Smooth muscle cell (in vitro differentiated cells): Measurements from ENCODE around the gene BMP5. TPM values are rescaled to one million over a fixed set of nuclear protein-coding genes. Genes with fewer than 3 reads are reported as not detected.

ENCODE experiments used
- DNase-seq: peaks from one replicate; lab custom pipeline; 2025; ENCODE audit not compliant: unreplicated experiment; lab: John Stamatoyannopoulos, UW
- H2AFZ ChIP-seq: fragments of 200-600 bp; sonication (generic); 2 replicates; pipeline ENCODE4 v1.6.0; 2016; ENCODE audit warnings: antibody characterized with exemption, low read depth, mild to moderate bottlenecking
- H3F3A ChIP-seq: fragments of 200-600 bp; sonication (generic); 2 replicates; pipeline ENCODE4 v1.6.0; 2017; ENCODE audit warnings: antibody characterized with exemption, low read depth
- H3K27ac ChIP-seq: fragments of 200-600 bp; sonication (generic); 2 replicates; pipeline ENCODE4 v1.5.1; 2016; ENCODE audit warnings: low read depth, mild to moderate bottlenecking
- H3K27me3 ChIP-seq: fragments of 200-600 bp; sonication (generic); 2 replicates; pipeline ENCODE4 v1.6.1; 2016; ENCODE audit warnings: low read depth, mild to moderate bottlenecking
- H3K36me3 ChIP-seq: fragments of 200-600 bp; sonication (generic); 2 replicates; pipeline ENCODE4 v1.5.1; 2016; ENCODE audit warnings: low read depth
- H3K4me1 ChIP-seq: fragments of 200-600 bp; sonication (generic); 2 replicates; pipeline ENCODE4 v1.5.1; 2016; ENCODE audit warnings: low read depth
- H3K4me2 ChIP-seq: fragments of 200-600 bp; sonication (generic); 2 replicates; pipeline ENCODE4 v1.6.0; 2016; ENCODE audit warnings: mild to moderate bottlenecking
- H3K4me3 ChIP-seq: fragments of 200-600 bp; sonication (generic); 2 replicates; pipeline ENCODE4 v1.5.1; 2016; ENCODE audit warnings: mild to moderate bottlenecking
- H3K79me2 ChIP-seq: fragments of 200-600 bp; sonication (generic); 2 replicates; pipeline ENCODE4 v1.6.0; 2016; ENCODE audit warnings: low read depth, mild to moderate bottlenecking
- H3K9ac ChIP-seq: fragments of 200-600 bp; sonication (generic); 2 replicates; pipeline ENCODE4 v1.6.0; 2016; ENCODE audit warnings: low read depth
- H3K9me3 ChIP-seq: fragments of 200-600 bp; sonication (generic); replicated peaks from 2 replicates; pipeline ENCODE4 v1.5.1; 2016; ENCODE audit warnings: low read depth
- H4K20me1 ChIP-seq: fragments of 200-600 bp; sonication (generic); 2 replicates; pipeline ENCODE4 v1.6.0; 2016; ENCODE audit warnings: low read depth
- WGBS: methylation state at CpG from one replicate; pipeline ENCODE4 v1.1.7; 2016; ENCODE audit warnings: low lambda C conversion rate; 5-methylcytosine and 5-hydroxymethylcytosine counted together
- polyA plus RNA-seq: library from polyadenylated mRNA; unstranded; fragments of >200 nt; fragmentation: Nextera tagmentation; extraction: Ambion mirVana; gene quantifications from 2 replicates; pipeline ENCODE4 v1.2.1, GENCODE V29; 2016
- total RNA-seq: library from RNA; depleted of rRNA; stranded (reverse); fragments of >200 nt; gene quantifications from 2 replicates; pipeline ENCODE4 v1.2.3, GENCODE V29; 2014
- TF ChIP-seq, protein P1 (sequence below): fragments of 200-600 bp; sonication (generic); IDR thresholded peaks from 2 replicates; pipeline ENCODE4 v1.5.1; 2017; ENCODE audit warnings: borderline replicate concordance, mild to moderate bottlenecking, antibody characterized with exemption; ENCODE audit not compliant: insufficient read depth, poor library complexity, severe bottlenecking

The BMP5 gene
- total and polyA plus RNA-seq, 2 experiments from 2014 or later = 0.07 to 3.5 TPM

DNA sequence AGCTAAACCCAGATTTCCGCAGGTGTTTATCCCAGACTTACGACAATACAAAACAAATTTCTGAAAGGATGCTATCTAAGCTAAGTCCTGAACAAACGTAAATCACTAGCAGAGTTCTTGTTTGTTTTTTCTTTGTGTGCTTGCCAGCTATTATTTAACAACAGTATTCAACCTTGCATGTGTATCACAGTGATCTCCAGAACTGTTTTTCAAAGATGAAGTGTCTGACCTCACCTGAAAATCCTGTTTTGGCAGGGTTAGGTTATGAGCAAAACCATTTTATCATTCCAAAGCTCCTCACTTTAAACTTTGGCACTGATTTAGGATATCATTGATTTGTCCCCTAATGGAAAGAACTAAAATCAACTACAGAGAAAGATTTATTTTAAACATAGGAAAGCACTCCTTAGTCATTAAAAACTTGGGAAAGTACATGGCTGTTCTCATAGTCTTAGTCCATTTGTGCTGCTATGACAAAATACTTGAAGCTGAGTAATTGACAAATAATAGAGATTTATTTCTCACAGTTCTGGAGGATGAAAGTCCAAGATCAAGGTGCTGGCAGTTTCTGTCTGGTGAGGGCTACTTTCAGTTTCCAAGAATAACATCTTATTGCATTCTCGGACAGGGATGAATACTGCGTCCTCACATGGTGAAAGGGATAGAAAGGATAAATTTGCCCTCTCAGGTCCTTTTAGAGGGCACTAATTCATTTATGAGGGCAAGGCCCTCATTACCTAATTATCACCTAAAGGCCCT, 20.8 kb upstream of the BMP5 start:
- Histone ChIP-seq H3K9me3 (no peaks in the 10 kb centered on the region), H3K9ac (no peak overlapping the region), H3K4me2 (no peak overlapping the region), H2AFZ (no peak overlapping the region), H3K27me3 (no peaks in the 10 kb centered on the region), H3K79me2 (no peaks in the 10 kb centered on the region), H3K4me3 (no peak overlapping the region), H3K27ac (no peak overlapping the region), H3K36me3 (no peaks in the 10 kb centered on the region), H4K20me1 (no peaks in the 10 kb centered on the region), H3F3A (no peaks in the 10 kb centered on the region), H3K4me1 (no peaks in the 10 kb centered on the region)
- 69% methylated on average over 5 of the region's 5 CpGs for WGBS
- DNase-seq = no peak
- TF ChIP-seq, protein P1, sequence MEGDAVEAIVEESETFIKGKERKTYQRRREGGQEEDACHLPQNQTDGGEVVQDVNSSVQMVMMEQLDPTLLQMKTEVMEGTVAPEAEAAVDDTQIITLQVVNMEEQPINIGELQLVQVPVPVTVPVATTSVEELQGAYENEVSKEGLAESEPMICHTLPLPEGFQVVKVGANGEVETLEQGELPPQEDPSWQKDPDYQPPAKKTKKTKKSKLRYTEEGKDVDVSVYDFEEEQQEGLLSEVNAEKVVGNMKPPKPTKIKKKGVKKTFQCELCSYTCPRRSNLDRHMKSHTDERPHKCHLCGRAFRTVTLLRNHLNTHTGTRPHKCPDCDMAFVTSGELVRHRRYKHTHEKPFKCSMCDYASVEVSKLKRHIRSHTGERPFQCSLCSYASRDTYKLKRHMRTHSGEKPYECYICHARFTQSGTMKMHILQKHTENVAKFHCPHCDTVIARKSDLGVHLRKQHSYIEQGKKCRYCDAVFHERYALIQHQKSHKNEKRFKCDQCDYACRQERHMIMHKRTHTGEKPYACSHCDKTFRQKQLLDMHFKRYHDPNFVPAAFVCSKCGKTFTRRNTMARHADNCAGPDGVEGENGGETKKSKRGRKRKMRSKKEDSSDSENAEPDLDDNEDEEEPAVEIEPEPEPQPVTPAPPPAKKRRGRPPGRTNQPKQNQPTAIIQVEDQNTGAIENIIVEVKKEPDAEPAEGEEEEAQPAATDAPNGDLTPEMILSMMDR = no peak

DNA sequence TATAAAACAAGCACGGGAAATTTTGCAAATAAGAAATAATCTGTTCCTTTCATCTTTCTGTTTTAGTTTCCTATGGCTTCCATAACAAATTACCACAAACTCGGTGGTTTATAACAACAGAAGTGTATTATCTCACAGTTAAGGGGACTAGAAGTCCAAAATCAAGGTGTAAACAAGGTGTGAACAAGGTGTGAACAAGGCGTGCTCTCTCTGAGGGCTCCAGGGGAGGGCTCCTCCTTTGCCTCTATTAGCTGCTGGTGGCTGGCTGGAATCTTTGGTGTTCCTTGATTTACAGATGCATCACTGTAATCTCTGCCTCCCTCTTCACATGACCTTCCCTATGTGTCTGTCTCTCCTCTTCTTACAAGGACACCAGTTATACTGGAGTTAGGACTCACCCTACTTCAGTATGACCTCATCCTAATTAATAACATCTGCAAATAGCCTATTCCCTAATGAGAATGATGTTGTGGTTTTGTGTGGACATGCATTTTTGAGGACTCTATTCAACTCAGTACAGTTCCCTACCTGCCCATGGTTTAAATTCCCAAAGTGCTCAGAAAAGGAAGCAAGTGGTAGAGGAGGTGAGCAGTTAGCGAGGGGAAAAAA, 17.5 kb upstream of the BMP5 start:
- Histone ChIP-seq H3K79me2 (no peaks in the 10 kb centered on the region), H4K20me1 (no peaks in the 10 kb centered on the region), H3K27ac (no peak overlapping the region), H3K27me3 (no peaks in the 10 kb centered on the region), H3K9me3 (no peaks in the 10 kb centered on the region), H3F3A (no peaks in the 10 kb centered on the region), H2AFZ (no peak overlapping the region), H3K4me3 (no peak overlapping the region), H3K36me3 (no peaks in the 10 kb centered on the region), H3K4me1 (no peaks in the 10 kb centered on the region), H3K4me2 (no peak overlapping the region), H3K9ac (no peak overlapping the region)
- TF ChIP-seq, protein P1 = no peak
- no peak for DNase-seq
- 80% methylated on average over 4 of the region's 4 CpGs for WGBS

DNA sequence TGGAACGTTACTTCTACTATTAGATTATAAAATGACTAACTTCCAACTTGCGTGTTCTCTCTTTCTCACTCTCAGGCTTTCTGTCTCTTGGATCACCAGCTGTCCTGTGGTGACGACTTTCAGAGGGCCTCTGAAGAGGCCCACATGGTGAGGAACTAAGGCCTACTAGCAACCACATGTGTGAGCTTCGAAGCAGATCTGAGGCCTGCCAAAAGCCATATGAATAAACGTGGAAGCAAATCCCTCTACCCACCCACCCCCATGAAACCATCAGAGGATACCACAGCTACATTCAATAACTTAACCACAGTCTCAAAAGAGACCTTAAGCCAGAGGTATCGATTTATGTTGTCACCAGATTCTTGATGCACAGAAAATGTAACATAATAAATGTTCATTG, 13.5 kb upstream of the BMP5 start:
- TF ChIP-seq, protein P1 = no peak
- WGBS = 48% methylated on average over 6 of the region's 6 CpGs

More for the DNA sequence above, 13.5 kb upstream of the BMP5 start:
- Histone ChIP-seq H3K9ac (no peak overlapping the region), H3K4me2 (no peak overlapping the region), H3K9me3 (no peaks in the 10 kb centered on the region), H3K36me3 (no peaks in the 10 kb centered on the region), H3K4me3 (no peak overlapping the region), H3K4me1 (no peaks in the 10 kb centered on the region), H3K27ac (no peak overlapping the region), H3K27me3 (no peaks in the 10 kb centered on the region), H3K79me2 (no peaks in the 10 kb centered on the region), H2AFZ (no peak overlapping the region), H4K20me1 (no peaks in the 10 kb centered on the region), H3F3A (no peaks in the 10 kb centered on the region)
- DNase-seq = no peak
